Mesenchymal stem cell (in vitro differentiated cells and primary cell): ENCODE results near the gene LRR1.

Experiments
- DNase-seq: peaks from one replicate; pipeline ENCODE4 v3.0.0-alpha.2; 2013
- H2AFZ ChIP-seq: one replicate; pipeline ENCODE4 v1.6.1; 2013; ENCODE audit warnings: low read depth, mild to moderate bottlenecking, control low read depth, inconsistent platforms, low read length, moderate library complexity
- H2AK5ac ChIP-seq: 2 replicates; pipeline ENCODE4 v1.6.1; 2013; ENCODE audit warnings: low read length, moderate library complexity, mild to moderate bottlenecking, inconsistent platforms; ENCODE audit not compliant: severe bottlenecking
- H2BK120ac ChIP-seq: one replicate; pipeline ENCODE4 v1.6.1; 2013; ENCODE audit warnings: low read depth, mild to moderate bottlenecking, inconsistent platforms, low read length, moderate library complexity
- H2BK12ac ChIP-seq, 2 experiments: one replicate each; pipeline ENCODE4 v1.6.1; 2013; ENCODE audit warnings: inconsistent platforms in 2 of 2, low read length in 2 of 2, mild to moderate bottlenecking in 2 of 2, moderate library complexity in 2 of 2, control low read depth in 1 of 2
- H2BK15ac ChIP-seq: one replicate; pipeline ENCODE4 v1.6.1; 2013; ENCODE audit warnings: mild to moderate bottlenecking, low read depth, inconsistent platforms; ENCODE audit not compliant: poor library complexity, severe bottlenecking
- H2BK5ac ChIP-seq: 2 replicates; pipeline ENCODE4 v1.6.1; 2013; ENCODE audit warnings: low read depth, mild to moderate bottlenecking, low read length, control low read depth, inconsistent platforms; ENCODE audit not compliant: poor library complexity, severe bottlenecking
- H3K14ac ChIP-seq, 2 experiments: one replicate each; pipeline ENCODE4 v1.6.1; 2013; ENCODE audit warnings: inconsistent platforms in 2 of 2, low read length in 2 of 2, control low read depth in 1 of 2, mild to moderate bottlenecking in 1 of 2, moderate library complexity in 1 of 2
- H3K18ac ChIP-seq, 2 experiments: one replicate each; pipeline ENCODE4 v1.6.1; 2013; ENCODE audit warnings: inconsistent platforms in 2 of 2, low read length in 2 of 2, control low read depth in 1 of 2, low read depth in 1 of 2, mild to moderate bottlenecking in 1 of 2
- H3K23ac ChIP-seq, 2 experiments: one replicate each; pipeline ENCODE4 v1.6.1; 2013; ENCODE audit warnings: inconsistent platforms in 2 of 2, low read length in 2 of 2, mild to moderate bottlenecking in 2 of 2, moderate library complexity in 2 of 2, control low read depth in 1 of 2
- H3K27ac ChIP-seq: 2 replicates; pipeline ENCODE4 v1.5.1; 2013; ENCODE audit warnings: mild to moderate bottlenecking, moderate library complexity, low read length, control low read depth, inconsistent platforms; ENCODE audit not compliant: poor library complexity, severe bottlenecking
- H3K27me3 ChIP-seq, 2 experiments: 2 replicates each; pipeline versions ENCODE4 v1.6.1 to v1.7.0; 2013; ENCODE audit warnings: low read length in 2 of 2, mild to moderate bottlenecking in 2 of 2, moderate library complexity in 2 of 2, control low read depth in 1 of 2, inconsistent platforms in 1 of 2; ENCODE audit not compliant: control insufficient read depth in 1 of 2, insufficient read depth in 1 of 2
- H3K36me3 ChIP-seq, 2 experiments: 2 replicates each; pipeline versions ENCODE4 v1.6.1 to v1.7.0; 2013; ENCODE audit warnings: low read length in 2 of 2, control low read depth in 1 of 2, inconsistent platforms in 1 of 2, low read depth in 1 of 2, mild to moderate bottlenecking in 1 of 2; ENCODE audit not compliant: insufficient read depth in 2 of 2, control insufficient read depth in 1 of 2
- H3K4ac ChIP-seq, 2 experiments: one replicate each; pipeline ENCODE4 v1.6.1; 2013; ENCODE audit warnings: inconsistent platforms in 2 of 2, low read length in 2 of 2, mild to moderate bottlenecking in 2 of 2, moderate library complexity in 2 of 2, control low read depth in 1 of 2, low read depth in 1 of 2
- H3K4me1 ChIP-seq: 2 replicates; pipeline ENCODE4 v1.6.1; 2013; ENCODE audit warnings: low read depth, low read length, control low read depth; ENCODE audit not compliant: control insufficient read depth, insufficient read depth
- H3K4me2 ChIP-seq: 2 replicates; pipeline ENCODE4 v1.6.1; 2013; ENCODE audit warnings: low read length, mild to moderate bottlenecking, inconsistent platforms; ENCODE audit not compliant: poor library complexity, severe bottlenecking
- H3K4me3 ChIP-seq, 2 experiments: 2 replicates each; pipeline versions ENCODE4 v1.5.1 to v1.7.0; 2013; ENCODE audit warnings: low read length in 2 of 2, mild to moderate bottlenecking in 2 of 2, control low read depth in 1 of 2, low read depth in 1 of 2; ENCODE audit not compliant: insufficient read depth in 1 of 2
- H3K79me1 ChIP-seq: replicated peaks from 2 replicates; pipeline ENCODE4 v1.6.1; 2013; ENCODE audit warnings: mild to moderate bottlenecking, control low read depth, low read length, inconsistent platforms; ENCODE audit not compliant: poor library complexity, severe bottlenecking
- H3K9ac ChIP-seq: 2 replicates; pipeline ENCODE4 v1.7.0; 2013; ENCODE audit warnings: mild to moderate bottlenecking, low read length, moderate library complexity
- H3K9me3 ChIP-seq: 2 replicates; pipeline ENCODE4 v1.7.0; 2013; ENCODE audit warnings: mild to moderate bottlenecking, low read length; ENCODE audit not compliant: control insufficient read depth
- H4K8ac ChIP-seq: one replicate; pipeline ENCODE4 v1.6.1; 2013; ENCODE audit warnings: inconsistent platforms, mild to moderate bottlenecking, low read length, moderate library complexity
- H4K91ac ChIP-seq: one replicate; pipeline ENCODE4 v1.6.1; 2013; ENCODE audit warnings: mild to moderate bottlenecking, low read length, inconsistent platforms
- WGBS: methylation state at CpG from one replicate; pipeline ENCODE4 v1.1.7; 2013; ENCODE audit warnings: mixed read lengths; 5-methylcytosine and 5-hydroxymethylcytosine counted together

LRR1 gene

DNA sequence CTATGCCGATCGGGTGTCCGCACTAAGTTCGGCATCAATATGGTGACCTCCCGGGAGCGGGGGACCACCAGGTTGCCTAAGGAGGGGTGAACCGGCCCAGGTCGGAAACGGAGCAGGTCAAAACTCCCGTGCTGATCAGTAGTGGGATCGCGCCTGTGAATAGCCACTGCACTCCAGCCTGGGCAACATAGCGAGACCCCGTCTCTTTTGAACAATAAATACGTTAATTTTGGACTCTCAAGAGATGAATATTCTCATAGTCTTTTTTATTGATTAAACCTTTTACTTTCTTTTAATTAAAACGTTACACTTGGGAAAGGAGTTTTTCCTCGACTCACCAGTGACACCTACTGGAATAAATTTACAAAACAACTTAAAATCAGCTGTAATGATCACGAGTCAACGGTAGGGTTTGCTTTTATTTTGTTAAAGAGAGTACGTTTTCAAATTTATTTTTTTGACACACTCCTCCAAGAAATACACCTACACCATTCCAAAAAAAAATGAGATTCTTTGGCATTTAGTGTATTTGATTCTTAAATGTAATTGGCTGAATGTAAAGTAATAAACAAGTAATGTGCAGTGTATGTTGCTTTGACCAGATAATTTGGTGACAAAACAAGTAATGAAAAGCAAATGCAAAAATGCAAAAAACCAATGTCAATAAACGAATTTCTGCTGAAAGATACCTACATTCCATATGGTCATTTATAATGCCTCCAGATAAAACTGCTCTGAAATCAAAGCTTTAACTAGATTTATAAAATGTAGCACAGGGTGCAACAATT lies 11.9 kb upstream of the LRR1 start:
- Histone ChIP-seq H4K8ac (no peak overlapping the region), H3K36me3 (peaks cover 13 to 30% of the 10 kb centered on the region in 2 experiments), H3K9ac (peak overlapping the region; percentile 96), H2BK5ac (no peak overlapping the region), H3K4ac (no peak overlapping the region), H2AFZ (no peak overlapping the region), H2BK12ac (no peak overlapping the region), H3K27me3 (no peaks in the 10 kb centered on the region), H2AK5ac (no peak overlapping the region), H3K79me1 (no peaks in the 10 kb centered on the region), H3K9me3 (no peaks in the 10 kb centered on the region), H3K14ac (no peak overlapping the region), H4K91ac (no peak overlapping the region), H3K4me3 (peak overlapping the region in 1 of 2 experiments; percentile 72), H3K4me1 (peaks cover 8% of the 10 kb centered on the region), H2BK120ac (no peak overlapping the region), H3K23ac (no peak overlapping the region), H3K18ac (no peak overlapping the region), H3K4me2 (no peak overlapping the region), H2BK15ac (no peak overlapping the region), H3K27ac (peak overlapping the region; percentile 47)
- WGBS: no CpG with 5 or more reads among the region's 21 CpGs
- DNase-seq: peak; percentile 90

DNA sequence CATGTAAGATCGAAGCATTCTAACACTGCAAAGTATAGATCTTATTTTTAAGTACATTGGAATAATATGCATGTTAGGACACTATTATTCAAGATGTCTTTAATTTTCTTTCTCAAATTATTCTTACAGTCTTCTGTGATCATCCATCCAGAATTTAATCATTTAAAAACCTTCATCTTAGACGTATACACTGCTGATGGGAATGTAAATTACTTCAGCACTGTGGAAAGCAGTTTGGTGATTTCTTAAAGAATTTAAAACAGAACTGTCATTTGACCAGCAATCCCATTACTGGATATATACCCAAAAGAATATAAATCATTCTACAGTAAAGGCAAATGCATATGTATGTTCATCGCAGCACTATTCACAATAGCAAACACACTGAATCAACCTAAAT lies 9.4 kb upstream of the LRR1 start:
- H3K23ac ChIP-seq: no peak overlapping the region
- H3K4ac ChIP-seq: no peak overlapping the region
- no peak overlapping the region for H2BK120ac ChIP-seq
- H2AFZ ChIP-seq: no peak overlapping the region
- H3K14ac ChIP-seq: no peak overlapping the region
- no peak overlapping the region for H2BK5ac ChIP-seq
- no peak overlapping the region for H2AK5ac ChIP-seq
- H3K36me3 ChIP-seq: peaks cover 2 to 5% of the 10 kb centered on the region in 2 experiments
- WGBS: 100% methylated on average over 2 of the region's 3 CpGs
- no peak overlapping the region for H4K8ac ChIP-seq
- no peak overlapping the region for H3K9ac ChIP-seq
- H2BK12ac ChIP-seq: no peak overlapping the region
- no peak overlapping the region for H3K18ac ChIP-seq
- no peak overlapping the region for H3K4me3 ChIP-seq
- no peak overlapping the region for H3K27ac ChIP-seq
- DNase-seq: no peak
- H3K27me3 ChIP-seq: no peaks in the 10 kb centered on the region
- no peak overlapping the region for H2BK15ac ChIP-seq
- H3K4me1 ChIP-seq: peaks cover under 1% of the 10 kb centered on the region
- H3K79me1 ChIP-seq: no peaks in the 10 kb centered on the region
- no peak overlapping the region for H4K91ac ChIP-seq
- no peaks in the 10 kb centered on the region for H3K9me3 ChIP-seq
- no peak overlapping the region for H3K4me2 ChIP-seq

DNA sequence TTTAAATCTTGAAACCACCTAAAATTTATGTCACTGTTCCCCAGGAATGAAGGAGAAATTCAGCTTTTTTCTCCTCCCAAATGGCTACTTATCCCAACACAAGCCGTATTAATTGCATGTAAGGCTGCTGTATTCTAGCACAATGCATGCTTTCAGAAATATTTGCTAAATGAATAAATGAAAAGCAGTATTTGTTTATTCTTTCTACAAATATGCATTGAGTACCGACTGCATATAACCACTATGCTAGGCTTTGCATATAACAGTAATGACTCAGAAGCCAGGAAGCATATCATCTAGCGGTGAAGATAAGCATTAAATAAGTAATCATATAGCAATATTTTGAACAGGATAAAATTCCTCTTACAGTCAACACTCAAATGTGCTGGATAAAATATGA lies 5.7 kb upstream of the LRR1 start:
- WGBS: no CpG with 5 or more reads among the region's 3 CpGs
- DNase-seq: peak; percentile 55
- Histone ChIP-seq H3K27ac (no peak overlapping the region), H3K79me1 (peaks cover 2% of the 10 kb centered on the region), H3K23ac (no peak overlapping the region), H4K8ac (no peak overlapping the region), H2BK15ac (no peak overlapping the region), H3K4me1 (peaks cover 2% of the 10 kb centered on the region), H3K18ac (no peak overlapping the region), H2BK5ac (no peak overlapping the region), H3K4me2 (no peak overlapping the region), H2BK12ac (no peak overlapping the region), H2AK5ac (no peak overlapping the region), H2AFZ (no peak overlapping the region), H3K4me3 (no peak overlapping the region), H2BK120ac (no peak overlapping the region), H3K9ac (no peak overlapping the region), H3K9me3 (no peaks in the 10 kb centered on the region), H3K14ac (no peak overlapping the region), H3K4ac (no peak overlapping the region), H4K91ac (no peak overlapping the region), H3K36me3 (no peaks in the 10 kb centered on the region), H3K27me3 (no peaks in the 10 kb centered on the region)

DNA sequence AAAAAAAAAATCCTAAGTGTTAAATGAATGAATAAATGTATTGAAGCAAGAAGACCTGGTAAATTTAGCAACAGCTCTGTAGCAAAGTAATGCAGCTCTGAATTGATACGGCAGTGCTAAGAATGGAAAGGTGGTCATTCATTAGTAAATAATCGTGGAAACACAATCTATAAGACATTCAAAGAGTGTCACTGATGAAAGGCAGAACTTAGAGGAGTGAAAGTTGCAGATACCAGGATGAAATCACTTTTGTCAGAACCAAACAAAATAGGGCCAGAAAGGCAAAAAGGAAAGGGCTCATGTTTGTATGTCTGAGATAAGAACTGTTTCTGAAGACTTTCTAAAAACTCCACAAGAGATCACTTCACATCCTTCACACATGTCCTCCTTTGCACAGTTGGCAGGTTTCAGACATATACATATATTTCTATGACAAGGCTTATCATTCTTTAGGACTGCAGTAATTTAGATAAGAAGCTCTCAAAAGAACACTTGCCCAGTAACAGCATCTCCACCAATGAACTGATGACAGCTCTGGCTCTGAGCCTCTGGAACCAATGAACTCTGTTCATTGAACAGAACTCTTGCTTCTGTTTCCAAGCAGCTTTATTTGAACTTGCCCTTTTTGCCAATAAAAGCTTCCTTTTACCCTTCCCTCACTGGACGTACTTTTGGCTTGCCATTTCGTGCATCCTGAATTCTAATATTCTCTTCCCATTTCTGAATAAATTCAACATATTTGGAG lies 4.2 kb upstream of the LRR1 start:
- H2BK120ac ChIP-seq: no peak overlapping the region
- no peak overlapping the region for H3K23ac ChIP-seq
- peak; percentile 85 for DNase-seq
- no peaks in the 10 kb centered on the region for H3K27me3 ChIP-seq
- no peak overlapping the region for H3K14ac ChIP-seq
- no peak overlapping the region for H3K18ac ChIP-seq
- no peak overlapping the region for H3K4me3 ChIP-seq
- no peak overlapping the region for H2BK15ac ChIP-seq
- H3K27ac ChIP-seq: no peak overlapping the region
- H2AK5ac ChIP-seq: no peak overlapping the region
- no peak overlapping the region for H4K8ac ChIP-seq
- no peak overlapping the region for H2BK12ac ChIP-seq
- no peak overlapping the region for H2BK5ac ChIP-seq
- no peak overlapping the region for H4K91ac ChIP-seq
- H3K4me2 ChIP-seq: no peak overlapping the region
- no peaks in the 10 kb centered on the region for H3K9me3 ChIP-seq
- peaks cover 2% of the 10 kb centered on the region for H3K79me1 ChIP-seq
- 54% methylated on average over 4 of the region's 4 CpGs for WGBS
- no peak overlapping the region for H3K4ac ChIP-seq
- peak overlapping the region; percentile 26 for H3K9ac ChIP-seq
- no peak overlapping the region for H2AFZ ChIP-seq
- no peaks in the 10 kb centered on the region for H3K36me3 ChIP-seq
- H3K4me1 ChIP-seq: peaks cover 2% of the 10 kb centered on the region
